AML-193 (cell line): ENCODE measurements around the gene SLCO4A1.
"Not testable (repeated sequence)": the region's sequence is repeated elsewhere in the genome, so short reads cannot be mapped to it uniquely, and the experiment has no call there.

Experiments
- DNase-seq, 2 experiments: peaks; one replicate each; lab custom pipeline; 2025; lab: John Stamatoyannopoulos, UW

The SLCO4A1 gene

GRCh38 chr20:62622877-62623487 lies 19.3 kb upstream of the SLCO4A1 start:
- no peak for DNase-seq

GRCh38 chr20:62623488-62624324 lies 18.6 kb upstream of the SLCO4A1 start:
- DNase-seq = peak; percentile 86 to 88

GRCh38 chr20:62624325-62624690 lies 18.0 kb upstream of the SLCO4A1 start:
- DNase-seq = no peak

- peak; percentile 53 to 58 for DNase-seq
Measured at GRCh38 chr20:62624719-62625453, 17.4 kb upstream of the SLCO4A1 start.

GRCh38 chr20:62625516-62625915 lies 16.8 kb upstream of the SLCO4A1 start:
- no peak for DNase-seq

GRCh38 chr20:62625921-62626547 lies 16.3 kb upstream of the SLCO4A1 start:
- DNase-seq = no peak

- not testable (repeated sequence) for DNase-seq
Measured at GRCh38 chr20:62627425-62627824, 14.9 kb upstream of the SLCO4A1 start.

- no peak for DNase-seq
Measured at GRCh38 chr20:62627901-62628612, 14.2 kb upstream of the SLCO4A1 start.

- DNase-seq = no peak
Measured at GRCh38 chr20:62628691-62629090, 13.6 kb upstream of the SLCO4A1 start.

GRCh38 chr20:62629864-62630470 lies 12.3 kb upstream of the SLCO4A1 start:
- no peak for DNase-seq

- no peak for DNase-seq
Measured at GRCh38 chr20:62631336-62632308, 10.7 kb upstream of the SLCO4A1 start.

GRCh38 chr20:62632575-62633090 lies 9.7 kb upstream of the SLCO4A1 start:
- DNase-seq = no peak

GRCh38 chr20:62633598-62634329 lies 8.5 kb upstream of the SLCO4A1 start:
- DNase-seq = no peak

GRCh38 chr20:62634330-62634967 lies 7.9 kb upstream of the SLCO4A1 start:
- DNase-seq = no peak

- DNase-seq = no peak
Measured at GRCh38 chr20:62635232-62635631, 7.1 kb upstream of the SLCO4A1 start.

GRCh38 chr20:62635852-62636251 lies 6.5 kb upstream of the SLCO4A1 start:
- no peak for DNase-seq

GRCh38 chr20:62636446-62636845 lies 5.9 kb upstream of the SLCO4A1 start:
- no peak for DNase-seq

- DNase-seq = no peak
Measured at GRCh38 chr20:62637110-62637509, 5.2 kb upstream of the SLCO4A1 start.
